ENCODE data around the gene DISC1.

The DISC1 gene

GRCh38 chr1:232077809-232078208 is 451.2 kb downstream of the DISC1 start:
- DNase-seq: no peak

GRCh38 chr1:232084584-232085223 is 458.1 kb downstream of the DISC1 start:
- DNase-seq: no peak

DNA sequence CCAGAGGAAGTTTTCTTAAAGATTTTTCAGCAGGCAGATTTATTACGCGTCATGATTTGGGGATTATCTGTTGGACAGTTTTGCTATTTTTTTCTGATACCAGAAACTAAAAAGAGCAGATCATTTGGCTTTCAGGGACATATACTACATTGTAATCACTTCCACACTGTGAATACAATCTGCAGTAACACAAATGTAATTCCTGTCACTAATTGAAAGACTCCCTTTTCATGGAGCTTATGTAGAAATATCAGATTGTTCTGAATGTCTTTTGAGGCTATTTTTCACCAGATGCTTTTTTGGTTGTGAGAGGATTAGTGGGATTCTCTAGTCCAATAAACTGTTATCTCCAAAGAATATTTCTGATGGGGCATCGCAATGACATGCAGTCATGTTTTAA is 464.2 kb downstream of the DISC1 start:
- DNase-seq: no peak

All from activated naive CD4-positive, alpha-beta T cell (primary cell).